Heart left ventricle (tissue), 13 donors: ENCODE data around the gene TSPAN11.

Source experiments
- CTCF ChIP-seq, 12 donors: fragments of 200-600 bp; sonication (generic) in 4 of 12; IDR thresholded peaks; one replicate each; pipeline versions ENCODE4 v1.5.0 to v1.8.0; 2018 to 2022; ENCODE audit warnings: antibody characterized with exemption in 12 of 12, mild to moderate bottlenecking in 5 of 12
- POLR2A ChIP-seq, 2 donors: fragments of 450-650 bp; IDR thresholded peaks; one replicate each; pipeline ENCODE4 v1.6.1; 2017; ENCODE audit warnings: antibody characterized with exemption in 2 of 2, mild to moderate bottlenecking in 2 of 2, moderate library complexity in 2 of 2
- donor health status: ischemic (EF 13 %, LVEDD 7.1; RV severe dilation, severe dysfunction).
- donor health status: DM: no; HTN: yes; CAD: no.
- donor health status: DM: no; HTN: no; CAD: no.
- donor health status: ischemic (EF 25% LVEDD 6.9; RV normal size, moderate dysfunction).
- donor health status: ischemic (EF 25% LVEDD 5.7; RV mildly dilated, moderate dysfunction).
- donor health status: ischemic (EF 35%, LVEDD 5.7; RV mildly dilated, moderate dysfunction).
- donor health status: nonischemic (EF 11% LVEDD 7.7; RV severe dilation, severe dysfunction).
- donor health status: DM: yes; HTN: yes; CAD: no.
- donor health status: PGD.
- donor health status: ischemic (EF 29% LVEDD 5.4; RV normal size, mild dysfunction).
- donor health status: nonischemic (EF 23%, LVEDD 6.1; RV moderate dilation, normal function).

DNA sequence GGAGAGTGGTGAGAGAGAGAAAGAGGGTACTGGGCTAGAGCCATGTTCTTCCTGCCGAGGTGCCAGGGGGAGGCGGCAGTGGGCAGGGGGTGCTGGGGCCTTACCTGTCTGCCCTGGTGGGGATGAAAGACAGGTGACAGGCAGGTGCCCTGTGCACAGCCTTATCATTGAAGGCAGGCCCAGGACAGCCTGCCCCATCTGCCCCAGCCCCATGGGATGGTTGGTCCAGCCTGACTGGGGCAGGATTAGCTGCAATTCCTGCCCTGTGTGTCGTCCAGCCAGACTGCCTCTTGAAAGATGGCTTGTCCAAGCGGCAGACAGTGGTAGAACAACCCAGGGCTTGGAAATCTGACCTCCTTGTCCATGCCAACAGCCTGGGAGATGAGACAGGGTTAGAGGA lies 67.2 kb downstream of the TSPAN11 start:
- no peak for TF ChIP-seq CTCF (IDR thresholded peaks at IDR 0.05)
- no peak for TF ChIP-seq POLR2A (IDR thresholded peaks at IDR 0.05)
